Choroid plexus epithelial cell (primary cell): ENCODE measurements around the gene LBX2.

Source experiments
- DNase-seq: peaks from one replicate; pipeline ENCODE4 v3.0.0-alpha.2; 2010; ENCODE audit warnings: low read depth
- H3K4me3 ChIP-seq: 2 replicates; pipeline ENCODE4 v1.5.1; 2011; ENCODE audit warnings: low read depth, mild to moderate bottlenecking, control low read depth, low read length, moderate library complexity
- CTCF ChIP-seq: conservative IDR thresholded peaks from 2 replicates; pipeline ENCODE4 v1.5.1; 2011; ENCODE audit warnings: low read depth, mild to moderate bottlenecking, control low read depth, inconsistent platforms, low read length, moderate library complexity

The LBX2 gene

DNA sequence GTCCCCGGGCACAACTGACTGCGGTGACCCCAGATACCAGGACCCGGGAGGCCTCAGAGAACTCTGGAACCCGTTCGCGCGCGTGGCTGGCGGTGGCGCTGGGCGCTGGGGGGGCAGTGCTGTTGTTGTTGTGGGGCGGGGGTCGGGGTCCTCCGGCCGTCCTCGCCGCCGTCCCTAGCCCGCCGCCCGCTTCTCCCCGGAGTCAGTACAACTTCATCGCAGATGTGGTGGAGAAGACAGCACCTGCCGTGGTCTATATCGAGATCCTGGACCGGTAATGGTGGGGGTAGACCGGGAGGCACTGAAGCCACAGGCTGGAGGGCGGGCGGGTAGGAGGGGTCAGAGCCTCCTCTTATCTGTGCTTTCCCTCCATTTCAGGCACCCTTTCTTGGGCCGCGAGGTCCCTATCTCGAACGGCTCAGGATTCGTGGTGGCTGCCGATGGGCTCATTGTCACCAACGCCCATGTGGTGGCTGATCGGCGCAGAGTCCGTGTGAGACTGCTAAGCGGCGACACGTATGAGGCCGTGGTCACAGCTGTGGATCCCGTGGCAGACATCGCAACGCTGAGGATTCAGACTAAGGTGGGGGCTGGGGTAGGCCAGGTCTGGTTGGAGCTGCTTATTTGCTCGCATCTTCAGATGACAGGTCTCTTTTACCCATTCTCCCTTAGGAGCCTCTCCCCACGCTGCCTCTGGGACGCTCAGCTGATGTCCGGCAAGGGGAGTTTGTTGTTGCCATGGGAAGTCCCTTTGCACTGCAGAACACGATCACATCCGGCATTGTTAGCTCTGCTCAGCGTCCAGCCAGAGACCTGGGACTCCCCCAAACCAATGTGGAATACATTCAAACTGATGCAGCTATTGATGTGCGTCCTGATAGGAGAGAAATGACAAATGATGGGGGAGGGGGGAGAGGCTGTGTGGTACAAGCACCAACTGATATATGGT, 31.1 kb upstream of the LBX2 start:
- H3K4me3 ChIP-seq, result peak overlapping the region; percentile 97
- TF ChIP-seq CTCF, result no peak
- peak; percentile 54 for DNase-seq

DNA sequence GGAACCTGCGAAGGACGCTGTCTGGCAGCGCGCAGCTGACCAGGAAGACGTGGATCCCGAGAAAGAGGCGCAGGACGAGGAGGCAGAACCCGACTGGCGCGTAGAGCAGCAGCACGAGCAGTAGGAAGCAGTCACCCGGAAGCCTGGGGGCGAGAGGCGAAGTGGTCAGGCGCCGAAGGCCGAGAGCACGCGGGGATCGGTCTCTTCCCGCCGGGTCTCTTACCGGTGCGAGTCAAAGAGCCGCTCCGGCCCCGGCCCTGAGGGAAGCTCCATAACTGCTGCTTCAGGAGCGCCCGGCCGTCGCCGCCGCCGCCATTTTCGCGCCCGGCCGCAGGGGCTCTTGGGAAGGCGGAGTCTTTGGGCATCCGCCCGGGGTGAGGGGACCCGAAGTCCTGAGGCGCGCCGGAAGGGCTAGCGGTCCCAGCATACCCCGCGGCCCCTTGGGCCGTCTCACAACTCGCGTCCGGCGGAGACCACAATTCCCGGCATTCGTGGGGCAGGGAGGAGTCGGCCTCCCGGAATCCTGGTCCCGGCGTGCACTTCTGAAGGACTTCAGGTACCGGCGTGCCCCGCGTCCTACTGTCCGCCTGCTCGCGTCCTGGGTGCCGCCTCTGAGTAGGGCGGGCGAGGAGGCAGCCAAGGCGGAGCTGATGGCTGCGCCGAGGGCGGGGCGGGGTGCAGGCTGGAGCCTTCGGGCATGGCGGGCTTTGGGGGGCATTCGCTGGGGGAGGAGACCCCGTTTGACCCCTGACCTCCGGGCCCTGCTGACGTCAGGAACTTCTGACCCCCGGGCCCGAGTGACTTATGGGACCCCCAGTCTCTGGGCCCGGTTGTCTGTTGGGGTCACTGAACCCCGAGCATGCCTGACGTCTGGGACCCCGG, 30.2 kb upstream of the LBX2 start, which contains the start of the genes AUP1 and HTRA2:
TSS of gene AUP1 (minus strand) at position 350 of the 882 bp plus-strand sequence. CDS start at position 273, 77 bp downstream.
TSS of gene HTRA2 (plus strand) at position 577 of the 882 bp plus-strand sequence. CDS start at position 651, 74 bp downstream.
- H3K4me3 ChIP-seq, result peak within 1 kb of the TSS; percentile 97
- DNase-seq, result peak; percentile 100
- TF ChIP-seq CTCF, result no peak

- peak overlapping the region; percentile 97 for H3K4me3 ChIP-seq
- no peak for DNase-seq
- no peak for TF ChIP-seq CTCF
Measured at GRCh38 chr2:74528600-74529356, 29.4 kb upstream of the LBX2 start.

- TF ChIP-seq CTCF, result no peak
- DNase-seq, result no peak
- no peak overlapping the region for H3K4me3 ChIP-seq
Measured at GRCh38 chr2:74527741-74528140, 28.3 kb upstream of the LBX2 start.

- no peak overlapping the region for H3K4me3 ChIP-seq
- no peak for DNase-seq
- TF ChIP-seq CTCF, result no peak
Measured at GRCh38 chr2:74526649-74527230, 27.3 kb upstream of the LBX2 start.
